Uterus (tissue), 2 donors: ENCODE measurements around the gene OR1E2.

ENCODE experiments used
- CTCF ChIP-seq, 4 experiments: fragments of 200-600 bp in 2 of 4; fragments of 450-650 bp in 2 of 4; sonication (generic) in 2 of 4; IDR thresholded peaks; one replicate each; pipeline ENCODE4 v1.5.1; 2016 to 2019; ENCODE audit warnings: antibody characterized with exemption in 4 of 4, mild to moderate bottlenecking in 2 of 4, moderate library complexity in 1 of 4
- POLR2A ChIP-seq, 2 donors: fragments of 450-650 bp; IDR thresholded peaks; one replicate each; pipeline ENCODE4 v1.6.1; 2016; ENCODE audit warnings: antibody characterized with exemption in 2 of 2, mild to moderate bottlenecking in 1 of 2, moderate library complexity in 1 of 2

- TF ChIP-seq CTCF (IDR thresholded peaks at IDR 0.05) (no peak), POLR2A (IDR thresholded peaks at IDR 0.05) (no peak)
Measured at GRCh38 chr17:3475812-3476610, 42.4 kb upstream of the OR1E2 start, which contains the start of gene ASPA.
